Neural progenitor cell (in vitro differentiated cells): ENCODE measurements around the gene TOP2B.

Source experiments
- CTCF ChIP-seq: fragments of 200-600 bp; sonication (generic); IDR thresholded peaks from 2 replicates; pipeline ENCODE4 v1.5.1; 2017; ENCODE audit warnings: antibody characterized with exemption, mild to moderate bottlenecking
- EZH2 ChIP-seq: fragments of 200-600 bp; sonication (generic); IDR thresholded peaks from 2 replicates; pipeline ENCODE4 v1.6.1; 2017; ENCODE audit warnings: antibody characterized with exemption, mild to moderate bottlenecking, moderate library complexity

GRCh38 chr3:25575001-25575400, 89.7 kb downstream of the TOP2B start:
- TF ChIP-seq EZH2 (no peak), CTCF (no peak)
